GM12874 (cell line): Measurements from ENCODE around the gene RASSF5.

Source experiments
- TF ChIP-seq, protein P1 (sequence below): IDR thresholded peaks from 2 replicates; pipeline ENCODE4 v1.5.1; 2011; ENCODE audit warnings: low read depth, mild to moderate bottlenecking, control low read depth, low read length, moderate library complexity; ENCODE audit not compliant: insufficient read depth

RASSF5 gene

DNA sequence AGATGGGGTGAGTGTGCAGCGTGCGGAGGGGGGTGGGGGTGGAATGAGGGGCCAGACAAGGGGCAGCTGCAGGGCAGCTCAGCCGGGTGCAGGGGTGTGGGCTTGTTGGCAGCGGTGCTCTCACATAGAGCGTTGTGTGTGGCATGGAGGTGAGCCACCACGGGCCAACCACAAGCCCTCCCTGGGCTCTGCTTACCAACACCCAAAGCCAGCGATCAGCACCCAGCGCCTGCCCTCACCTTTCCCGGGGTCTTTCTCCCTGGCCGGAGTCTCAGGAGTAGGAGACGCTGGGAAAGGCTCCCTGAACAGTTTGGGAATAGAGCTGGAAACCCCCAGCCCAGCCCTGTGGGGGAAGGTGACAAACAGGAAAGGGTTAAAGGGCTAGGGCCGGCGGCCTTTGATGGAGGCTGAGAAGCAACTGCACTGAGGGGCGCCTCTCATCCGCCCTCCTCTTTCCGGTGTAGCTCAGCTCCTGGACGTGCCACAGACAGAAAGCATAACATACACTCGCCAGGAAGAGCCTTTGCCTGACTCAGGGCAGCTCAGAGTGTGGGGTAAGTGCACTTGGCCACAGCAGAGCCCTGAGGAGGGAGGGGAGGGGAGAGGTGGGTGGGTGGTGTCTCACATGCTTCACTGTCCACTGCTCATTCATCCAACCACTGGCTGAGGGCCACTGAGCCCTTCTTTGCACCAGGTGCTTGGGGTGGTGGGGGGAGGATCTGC, 36.5 kb upstream of the RASSF5 start:
- TF ChIP-seq, protein P1, sequence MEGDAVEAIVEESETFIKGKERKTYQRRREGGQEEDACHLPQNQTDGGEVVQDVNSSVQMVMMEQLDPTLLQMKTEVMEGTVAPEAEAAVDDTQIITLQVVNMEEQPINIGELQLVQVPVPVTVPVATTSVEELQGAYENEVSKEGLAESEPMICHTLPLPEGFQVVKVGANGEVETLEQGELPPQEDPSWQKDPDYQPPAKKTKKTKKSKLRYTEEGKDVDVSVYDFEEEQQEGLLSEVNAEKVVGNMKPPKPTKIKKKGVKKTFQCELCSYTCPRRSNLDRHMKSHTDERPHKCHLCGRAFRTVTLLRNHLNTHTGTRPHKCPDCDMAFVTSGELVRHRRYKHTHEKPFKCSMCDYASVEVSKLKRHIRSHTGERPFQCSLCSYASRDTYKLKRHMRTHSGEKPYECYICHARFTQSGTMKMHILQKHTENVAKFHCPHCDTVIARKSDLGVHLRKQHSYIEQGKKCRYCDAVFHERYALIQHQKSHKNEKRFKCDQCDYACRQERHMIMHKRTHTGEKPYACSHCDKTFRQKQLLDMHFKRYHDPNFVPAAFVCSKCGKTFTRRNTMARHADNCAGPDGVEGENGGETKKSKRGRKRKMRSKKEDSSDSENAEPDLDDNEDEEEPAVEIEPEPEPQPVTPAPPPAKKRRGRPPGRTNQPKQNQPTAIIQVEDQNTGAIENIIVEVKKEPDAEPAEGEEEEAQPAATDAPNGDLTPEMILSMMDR = no peak

DNA sequence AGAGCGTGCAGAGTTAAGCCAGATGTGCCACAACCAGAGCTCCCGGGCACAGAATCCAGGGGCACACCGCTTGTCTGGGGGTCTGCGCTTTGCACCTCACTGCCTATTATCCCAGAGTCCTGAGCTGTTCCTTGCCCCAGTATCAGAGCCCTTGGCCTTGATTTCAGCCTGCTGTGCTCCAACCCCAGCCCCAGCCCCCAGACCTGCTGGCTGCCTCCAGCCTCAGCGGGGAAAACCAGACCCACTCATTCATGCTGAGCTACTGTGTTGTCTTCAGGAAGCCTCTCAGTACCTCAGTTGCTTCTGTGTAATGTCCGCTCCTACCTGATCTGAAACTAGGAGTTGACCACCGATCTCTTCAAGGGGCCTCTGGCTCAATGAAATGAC, 35.9 kb upstream of the RASSF5 start:
- TF ChIP-seq, protein P1 = no peak

DNA sequence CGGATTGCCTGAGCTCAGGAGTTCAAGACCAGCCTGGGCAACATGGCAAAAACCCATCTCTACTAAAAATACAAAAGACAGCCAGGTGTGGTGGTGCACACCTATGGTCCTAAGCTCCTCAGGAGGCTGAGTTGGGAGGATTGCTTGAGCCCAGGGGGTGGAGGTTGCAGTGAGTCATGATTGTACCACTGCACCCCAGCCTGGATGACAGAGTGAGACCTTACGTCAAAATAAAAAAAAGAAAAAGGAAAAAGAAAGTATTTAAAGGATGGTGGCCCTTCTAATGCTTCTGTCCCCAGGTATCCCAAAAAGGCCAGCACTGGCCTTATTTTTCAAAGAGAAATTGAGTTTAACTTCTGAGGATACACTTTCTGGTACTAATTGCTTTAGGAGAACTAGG, 35.3 kb upstream of the RASSF5 start:
- TF ChIP-seq, protein P1 = no peak

DNA sequence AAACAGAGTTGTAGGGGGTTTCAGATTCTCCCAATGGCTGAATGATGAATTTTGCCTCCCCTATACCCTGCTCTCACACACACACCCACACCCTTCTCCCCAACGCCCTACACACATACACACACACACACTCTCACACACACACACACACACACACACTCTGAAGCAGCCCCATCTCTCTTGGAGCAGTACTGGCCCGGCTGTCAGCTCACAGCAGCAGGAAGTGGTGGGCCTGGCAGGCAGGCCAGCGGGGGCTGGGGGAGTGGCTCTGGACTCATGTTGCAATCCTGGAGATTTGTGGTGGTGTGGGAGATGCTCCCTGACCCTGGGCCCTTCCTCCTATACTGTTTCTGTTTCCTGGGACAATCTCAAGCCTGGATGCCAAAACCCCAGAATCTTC, 34.9 kb upstream of the RASSF5 start:
- TF ChIP-seq, protein P1 = no peak

DNA sequence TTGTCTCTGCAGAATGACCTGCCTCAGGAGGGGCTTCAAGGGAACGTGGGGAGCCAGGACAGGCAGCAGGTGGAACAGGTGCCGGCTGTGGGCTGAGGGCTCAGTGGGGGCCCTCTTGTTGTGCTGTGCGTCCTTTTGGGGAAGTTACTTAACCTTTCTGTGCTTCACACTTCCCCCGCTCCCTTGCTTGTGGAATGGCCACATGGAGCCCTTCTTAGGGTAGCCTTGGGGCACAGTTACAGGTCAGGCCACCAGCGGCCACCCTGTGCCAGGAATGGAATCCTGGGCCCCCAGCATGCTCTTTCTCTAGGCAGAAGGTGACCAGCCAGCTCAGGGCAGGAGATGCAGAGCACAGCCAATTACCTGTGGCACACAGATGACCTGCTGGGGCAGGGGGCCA, 34.4 kb upstream of the RASSF5 start:
- TF ChIP-seq, protein P1 = no peak

DNA sequence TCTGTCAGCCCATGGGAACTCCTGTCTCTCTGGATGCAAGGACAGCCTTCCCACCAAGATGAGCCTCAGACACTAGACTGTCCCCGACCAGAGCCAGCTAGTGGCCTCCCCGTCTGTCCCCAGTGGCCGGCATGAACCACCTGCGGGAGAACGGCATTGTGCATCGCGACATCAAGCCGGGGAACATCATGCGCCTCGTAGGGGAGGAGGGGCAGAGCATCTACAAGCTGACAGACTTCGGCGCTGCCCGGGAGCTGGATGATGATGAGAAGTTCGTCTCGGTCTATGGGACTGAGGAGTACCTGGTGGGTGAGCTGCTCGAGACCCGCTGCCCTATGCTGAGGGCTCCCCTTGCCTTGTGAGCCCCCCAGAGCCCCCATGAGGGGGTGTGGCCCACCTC, 31.3 kb upstream of the RASSF5 start:
- TF ChIP-seq, protein P1 = no peak

DNA sequence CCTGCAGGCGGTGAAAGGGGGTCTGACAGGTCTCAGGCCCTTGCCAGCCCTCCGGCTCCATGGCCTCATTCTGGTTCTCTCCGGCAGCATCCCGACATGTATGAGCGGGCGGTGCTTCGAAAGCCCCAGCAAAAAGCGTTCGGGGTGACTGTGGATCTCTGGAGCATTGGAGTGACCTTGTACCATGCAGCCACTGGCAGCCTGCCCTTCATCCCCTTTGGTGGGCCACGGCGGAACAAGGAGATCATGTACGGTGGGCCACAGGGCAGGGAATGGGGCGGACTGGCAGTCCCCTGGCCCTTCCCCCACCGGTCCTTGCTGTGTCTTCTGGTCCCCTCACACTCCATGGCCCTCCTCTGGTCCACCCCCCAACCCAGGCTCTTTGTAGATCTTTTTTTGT, 30.7 kb upstream of the RASSF5 start:
- TF ChIP-seq, protein P1 = no peak
